HepG2 (cell line): ENCODE measurements around the gene KRT77. TPM values are rescaled to one million over a fixed set of nuclear protein-coding genes. Genes with fewer than 3 reads are reported as not detected.

Source experiments
- ATAC-seq: fragments of 200-7000 bp; cut with Tn5 transposase; 3 replicates; pipeline ENCODE4 v1.9.1; 2020; ENCODE audit warnings: mild to moderate bottlenecking, moderate library complexity
- BruUV-seq: library from RNA; stranded (reverse); fragments of 400-500 nt; replicated peaks from 2 replicates; lab custom pipeline; 2021; lab: Mats Ljungman, UMichigan
- CTCF ChIA-PET: fragments of 300-600 bp; formaldehyde crosslinking; extraction: SDS; loops from one replicate; lab custom pipeline; 2021; ENCODE audit warnings: low total read pairs, inconsistent platforms, low intra/inter-chr PET ratio; lab: Yijun Ruan, JAX
- POLR2A ChIA-PET: fragments of 350-600 bp; sonication (Branson Sonifier 250); formaldehyde crosslinking; loops from one replicate; lab custom pipeline; 2020; ENCODE audit warnings: antibody characterized with exemption, inconsistent platforms; lab: Yijun Ruan, JAX
- DNase-seq: peaks from one replicate; pipeline ENCODE4 v3.0.0-alpha.2; 2015; ENCODE audit warnings: low spot score
- FAIRE-seq: peaks from 3 replicates; lab custom pipeline; 2011; peaks lifted over from hg19 to GRCh38; lab: Jason Lieb, UNC
- H2AFZ ChIP-seq: one replicate; pipeline ENCODE4 v1.6.1; 2011; ENCODE audit warnings: low read length, inconsistent platforms
- H3K27ac ChIP-seq: fragments of 300-600 bp; 3 replicates; pipeline ENCODE4 v1.8.0; 2011; ENCODE audit warnings: mixed run types, mild to moderate bottlenecking, mixed read lengths, low read length, inconsistent platforms; ENCODE audit not compliant: insufficient read depth; ENCODE audit errors: extremely low read length
- H3K27me3 ChIP-seq, 2 experiments: fragments of 200-600 bp in 1 of 2; 2 replicates in 1 of 2; 3 replicates in 1 of 2; pipeline versions ENCODE4 v1.6.0 to v1.8.0; 2011; ENCODE audit warnings: low read length in 2 of 2, mild to moderate bottlenecking in 2 of 2, moderate library complexity in 2 of 2, inconsistent platforms in 1 of 2; ENCODE audit not compliant: insufficient read depth in 2 of 2, control insufficient read depth in 1 of 2
- H3K36me3 ChIP-seq, 2 experiments: fragments of 200-600 bp in 1 of 2; replicated peaks in 1 of 2; 2 replicates in 1 of 2; 3 replicates in 1 of 2; pipeline versions ENCODE4 v1.5.1 to v1.8.0; 2011; ENCODE audit warnings: low read length in 2 of 2, inconsistent platforms in 1 of 2; ENCODE audit not compliant: insufficient read depth in 2 of 2, control insufficient read depth in 1 of 2
- H3K4me1 ChIP-seq: 2 replicates; pipeline ENCODE4 v1.5.1; 2012; ENCODE audit warnings: low read length, inconsistent platforms; ENCODE audit not compliant: insufficient read depth
- H3K4me2 ChIP-seq: 2 replicates; pipeline ENCODE4 v1.6.0; 2011; ENCODE audit warnings: low read depth, low read length, inconsistent platforms
- H3K4me3 ChIP-seq, 3 experiments: fragments of 200-600 bp in 1 of 3; sonication (generic), shearing (Covaris generic) in 1 of 3; replicated peaks in 1 of 3; 2 replicates each; pipeline ENCODE4 v1.5.1; 2011 to 2016; ENCODE audit warnings: low read length in 3 of 3, inconsistent platforms in 2 of 3, low read depth in 2 of 3, mild to moderate bottlenecking in 2 of 3, control low read depth in 1 of 3, mixed read lengths in 1 of 3; ENCODE audit not compliant: insufficient read depth in 1 of 3
- H3K79me2 ChIP-seq: one replicate; pipeline ENCODE4 v1.6.1; 2011; ENCODE audit warnings: low read length, inconsistent platforms; ENCODE audit not compliant: insufficient read depth
- H3K9ac ChIP-seq: 2 replicates; pipeline ENCODE4 v1.6.0; 2011; ENCODE audit warnings: mild to moderate bottlenecking, low read depth, low read length, inconsistent platforms; ENCODE audit not compliant: insufficient read depth
- H3K9me3 ChIP-seq: 2 replicates; pipeline ENCODE4 v1.5.1; 2012; ENCODE audit warnings: mild to moderate bottlenecking, low read length
- H4K20me1 ChIP-seq: 2 replicates; pipeline ENCODE4 v1.6.0; 2011; ENCODE audit warnings: inconsistent platforms, mild to moderate bottlenecking, low read length, moderate library complexity; ENCODE audit not compliant: insufficient read depth
- DMTF1 ChIP-seq: sonication (generic); formaldehyde crosslinking; IDR thresholded peaks from 2 replicates; pipeline ENCODE4 v1.4.0; 2020; ENCODE audit warnings: mild to moderate bottlenecking, missing genetic modification reagents
- E2F2 ChIP-seq: sonication (generic); formaldehyde crosslinking; IDR thresholded peaks from 2 replicates; pipeline ENCODE4 v1.4.0; 2020; ENCODE audit warnings: missing genetic modification reagents, borderline replicate concordance
- GTF2F1 ChIP-seq: fragments of 150-350 bp; IDR thresholded peaks from 2 replicates; pipeline ENCODE4 v1.6.1; 2014; ENCODE audit warnings: low read length
- HMGXB3 ChIP-seq: sonication (generic); formaldehyde crosslinking; IDR thresholded peaks from 2 replicates; pipeline ENCODE4 v1.4.0; 2020; ENCODE audit warnings: missing genetic modification reagents, borderline replicate concordance
- MAX ChIP-seq: IDR thresholded peaks from 2 replicates; pipeline ENCODE4 v1.6.1; 2012; ENCODE audit warnings: inconsistent platforms
- MLX ChIP-seq: IDR thresholded peaks from 2 replicates; pipeline ENCODE4 v1.6.1; 2016
- TBX2 ChIP-seq: sonication (generic); formaldehyde crosslinking; IDR thresholded peaks from 2 replicates; pipeline ENCODE4 v1.5.0; 2020; ENCODE audit warnings: missing genetic modification reagents, mild to moderate bottlenecking, borderline replicate concordance
- TRIM22 ChIP-seq: fragments of 450-650 bp; IDR thresholded peaks from 2 replicates; pipeline ENCODE4 v1.6.1; 2017
- WIZ ChIP-seq: sonication (generic); formaldehyde crosslinking; IDR thresholded peaks from 2 replicates; pipeline ENCODE4 v1.5.1; 2020; ENCODE audit warnings: mild to moderate bottlenecking, missing genetic modification reagents
- ZNF563 ChIP-seq: sonication (generic); formaldehyde crosslinking; IDR thresholded peaks from 2 replicates; pipeline ENCODE4 v1.8.0; 2022; ENCODE audit warnings: mild to moderate bottlenecking, moderate library complexity, missing genetic modification reagents
- in situ Hi-C: cut with HindIII; loops from 2 replicates; pipeline ENCODE4 v1.10.0; 2017; ENCODE audit warnings: low pct_unique_long_range_greater_than_20kb; ENCODE audit not compliant: extremely low pct_ligation_motif_present
- intact Hi-C: fragments of 100-400 bp; cut with micrococcal nuclease; formaldehyde crosslinking; loops from one replicate; pipeline ENCODE4 v1.10.0; 2022; ENCODE audit not compliant: unreplicated experiment
- polyA plus RNA-seq, 8 experiments: library from polyadenylated mRNA; depleted of rRNA in 3 of 8; stranded (reverse) in 7 of 8; unstranded in 1 of 8; fragments of >200 nt; fragmentation: Illumina TruSeq in 4 of 8; extraction: Trizol in 4 of 8; gene quantifications; 2 replicates each; pipeline versions ENCODE4 v1.2.1 to v1.2.3, GENCODE V29; 2011 to 2016; ENCODE audit warnings: low read depth in 4 of 8, missing spikeins in 1 of 8, mixed read lengths in 1 of 8; ENCODE audit not compliant: insufficient read depth in 1 of 8
- total RNA-seq, 5 experiments: library from RNA; depleted of rRNA; stranded (reverse); fragments of >200 nt; fragmentation: Illumina TruSeq; extraction: Trizol; gene quantifications; 2 replicates each; pipeline ENCODE4 v1.2.3, GENCODE V29; 2016; ENCODE audit warnings: low read depth in 1 of 5

The KRT77 gene
- total and polyA plus RNA-seq, 2 of the 13 experiments (the other 11 are each of a cell fraction or from before 2014, with no cell fraction given) = not detected

- peaks cover 1 to 5% of the 10 kb centered on the region in 2 experiments; a peak in 3 of 5 replicates for H3K27me3 ChIP-seq
- CTCF ChIA-PET = no interaction called here
These were observed 48.5 kb upstream of the KRT77 start for GRCh38 chr12:52751795-52752194.

More at GRCh38 chr12:52751795-52752194, 48.5 kb upstream of the KRT77 start:
- in situ Hi-C loops (no loop called here), intact Hi-C loops (no loop called here)
- TF ChIP-seq DMTF1 (no peak), HMGXB3 (CRISPR knock-in tag) (no peak), TRIM22 (no peak), E2F2 (CRISPR knock-in tag) (no peak), ZNF563 (CRISPR knock-in tag) (no peak), TBX2 (CRISPR knock-in tag) (no peak), WIZ (CRISPR knock-in tag) (no peak), MLX (CRISPR knock-in tag) (no peak), MAX (no peak), GTF2F1 (no peak)
- no peak overlapping the region for H3K4me2 ChIP-seq
- no peaks in the 10 kb centered on the region for H4K20me1 ChIP-seq
- no TSS peak for BruUV-seq
- H3K4me1 ChIP-seq = no peaks in the 10 kb centered on the region
- no peaks in the 10 kb centered on the region for H3K79me2 ChIP-seq
- no peaks in the 10 kb centered on the region for H3K36me3 ChIP-seq
- H2AFZ ChIP-seq = no peak overlapping the region
- FAIRE-seq = no peak
- POLR2A ChIA-PET = no interaction called here
- H3K27ac ChIP-seq = no peak overlapping the region
- no peak overlapping the region for H3K9ac ChIP-seq
- no peak for DNase-seq
- ATAC-seq = no peak
- H3K9me3 ChIP-seq = no peaks in the 10 kb centered on the region
- H3K4me3 ChIP-seq = no peak overlapping the region
